ENCODE results near the gene KLF3.

- TF ChIP-seq CTCF (IDR thresholded peaks at IDR 0.05; ENCODE audit: control extremely low read depth in 1 of 3, insufficient read depth in 1 of 3, low read depth in 1 of 3, low read length in 3 of 3): no peak
- no peak for TF ChIP-seq RAD21 (IDR thresholded peaks at IDR 0.05 in 1 of 2, conservative IDR thresholded peaks at IDR 0.05 in 1 of 2; ENCODE audit: low read depth in 2 of 2, low read length in 2 of 2)
- TF ChIP-seq HDAC6 (IDR thresholded peaks at IDR 0.05; ENCODE audit: low read depth, low read length): no peak
Observed at GRCh38 chr4:38740303-38740702, 76.3 kb downstream of the KLF3 start.
